Peyer's patch (tissue), 4 donors: ENCODE results near the gene UTF1.

Experiments used
- POLR2A ChIP-seq, 2 donors: fragments of 450-650 bp; IDR thresholded peaks; one replicate each; pipeline ENCODE4 v1.5.1; 2017; ENCODE audit warnings: antibody characterized with exemption in 2 of 2, mild to moderate bottlenecking in 2 of 2, moderate library complexity in 2 of 2
- TF ChIP-seq, protein P1 (sequence below), 6 experiments: fragments of 450-650 bp in 4 of 6; fragments of 200-600 bp in 2 of 6; sonication (generic) in 1 of 6; IDR thresholded peaks; one replicate each; pipeline ENCODE4 v1.5.1; 2017 to 2019; ENCODE audit warnings: antibody characterized with exemption in 6 of 6, mild to moderate bottlenecking in 3 of 6, moderate library complexity in 1 of 6

DNA sequence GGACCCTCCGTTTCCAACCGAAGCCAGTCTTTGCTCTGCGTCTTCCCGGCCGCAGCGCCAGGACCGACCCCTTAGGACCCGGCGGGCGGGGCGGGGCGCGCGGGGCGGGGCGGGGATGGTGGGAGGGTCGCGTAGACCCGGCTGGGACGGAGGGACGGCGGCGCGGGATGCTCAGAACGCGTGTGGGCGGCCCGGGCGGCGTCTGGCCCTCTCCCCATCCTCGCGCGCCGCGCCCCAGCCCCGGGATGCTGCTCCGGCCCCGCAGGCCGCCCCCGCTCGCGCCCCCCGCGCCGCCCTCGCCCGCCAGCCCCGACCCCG, at the start of gene UTF1:
- TF ChIP-seq, protein P1, sequence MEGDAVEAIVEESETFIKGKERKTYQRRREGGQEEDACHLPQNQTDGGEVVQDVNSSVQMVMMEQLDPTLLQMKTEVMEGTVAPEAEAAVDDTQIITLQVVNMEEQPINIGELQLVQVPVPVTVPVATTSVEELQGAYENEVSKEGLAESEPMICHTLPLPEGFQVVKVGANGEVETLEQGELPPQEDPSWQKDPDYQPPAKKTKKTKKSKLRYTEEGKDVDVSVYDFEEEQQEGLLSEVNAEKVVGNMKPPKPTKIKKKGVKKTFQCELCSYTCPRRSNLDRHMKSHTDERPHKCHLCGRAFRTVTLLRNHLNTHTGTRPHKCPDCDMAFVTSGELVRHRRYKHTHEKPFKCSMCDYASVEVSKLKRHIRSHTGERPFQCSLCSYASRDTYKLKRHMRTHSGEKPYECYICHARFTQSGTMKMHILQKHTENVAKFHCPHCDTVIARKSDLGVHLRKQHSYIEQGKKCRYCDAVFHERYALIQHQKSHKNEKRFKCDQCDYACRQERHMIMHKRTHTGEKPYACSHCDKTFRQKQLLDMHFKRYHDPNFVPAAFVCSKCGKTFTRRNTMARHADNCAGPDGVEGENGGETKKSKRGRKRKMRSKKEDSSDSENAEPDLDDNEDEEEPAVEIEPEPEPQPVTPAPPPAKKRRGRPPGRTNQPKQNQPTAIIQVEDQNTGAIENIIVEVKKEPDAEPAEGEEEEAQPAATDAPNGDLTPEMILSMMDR (IDR thresholded peaks at IDR 0.05), result no peak
- no peak for TF ChIP-seq POLR2A (IDR thresholded peaks at IDR 0.05)
